GM23248 (cell line): ENCODE data around the gene GPR39.

Experiments
- EZH2 ChIP-seq: fragments of 200-600 bp; sonication (generic); IDR thresholded peaks from 2 replicates; pipeline ENCODE4 v1.6.1; 2018; ENCODE audit warnings: antibody characterized with exemption, mild to moderate bottlenecking; ENCODE audit not compliant: insufficient read depth, poor library complexity, severe bottlenecking
- EZH2phosphoT487 ChIP-seq: fragments of 200-600 bp; sonication (generic); IDR thresholded peaks from 2 replicates; pipeline ENCODE4 v1.6.1; 2018; ENCODE audit warnings: antibody characterized with exemption, moderate library complexity, mild to moderate bottlenecking, low read depth; ENCODE audit not compliant: insufficient read depth

DNA sequence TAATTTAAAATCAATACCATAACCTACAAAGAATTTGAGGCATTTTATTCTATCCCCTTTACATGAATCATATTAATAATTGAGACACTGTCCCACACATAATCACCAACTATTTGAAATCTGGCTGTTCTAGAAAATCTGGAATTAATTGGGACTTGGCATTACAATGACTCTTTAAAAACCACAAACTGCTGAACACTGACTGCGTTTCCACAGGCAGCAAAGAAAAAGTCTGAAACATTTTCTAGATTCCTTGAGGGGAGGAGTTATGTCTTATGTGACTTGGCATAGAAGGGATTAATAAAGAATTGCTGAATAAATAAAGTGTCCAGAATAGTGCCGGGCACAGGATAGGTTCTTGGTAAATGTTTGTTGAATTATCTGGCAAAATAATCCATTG, 61.4 kb downstream of the GPR39 start:
- no peak for TF ChIP-seq EZH2
- peak; percentile 67; the same call in 1 of the 2 replicates for TF ChIP-seq EZH2phosphoT487
